B cell (primary cell): ENCODE results near the gene BAHCC1. TPM values are rescaled to one million over a fixed set of nuclear protein-coding genes. Genes with fewer than 3 reads are reported as not detected.

ENCODE experiments used
- ATAC-seq: fragments of 200-7000 bp; cut with Tn5 transposase; one replicate; pipeline ENCODE4 v1.10.0; 2021; ENCODE audit warnings: low read depth, mild to moderate bottlenecking, moderate number of reproducible peaks, moderate library complexity
- CTCF ChIA-PET: fragments of 350-600 bp; sonication (Branson Sonifier 250); formaldehyde crosslinking; loops from one replicate; lab custom pipeline; 2021; ENCODE audit warnings: antibody characterized with exemption, inconsistent platforms; lab: Charles Lee
- POLR2A ChIA-PET: fragments of 350-600 bp; sonication (Branson Sonifier 250); formaldehyde crosslinking; loops from one replicate; lab custom pipeline; 2021; ENCODE audit warnings: antibody characterized with exemption; lab: Charles Lee
- DNase-seq: peaks from one replicate; pipeline ENCODE4 v3.0.0; 2013
- H2AFZ ChIP-seq: 2 replicates; pipeline ENCODE4 v1.6.1; 2012; ENCODE audit warnings: mild to moderate bottlenecking, low read depth, low read length; ENCODE audit not compliant: insufficient read depth, poor library complexity, severe bottlenecking
- H3K27ac ChIP-seq, 2 donors: 1 replicate in 1 of 2; 2 replicates in 1 of 2; pipeline ENCODE4 v1.5.1; 2012 to 2013; ENCODE audit warnings: low read length in 2 of 2, mild to moderate bottlenecking in 2 of 2, moderate library complexity in 1 of 2
- H3K27me3 ChIP-seq, 4 experiments: fragments of 200-600 bp in 1 of 4; sonication (generic) in 1 of 4; replicated peaks in 1 of 4; 1 replicate in 2 of 4; 2 replicates in 2 of 4; pipeline versions ENCODE4 v1.6.1 to v1.7.0; 2013 to 2016; ENCODE audit warnings: low read length in 3 of 4, mild to moderate bottlenecking in 2 of 4, mixed read lengths in 1 of 4, moderate library complexity in 1 of 4; ENCODE audit not compliant: insufficient read depth in 4 of 4, control insufficient read depth in 3 of 4; ENCODE audit errors: control extremely low read depth in 1 of 4
- H3K36me3 ChIP-seq, 2 experiments: replicated peaks in 1 of 2; 1 replicate in 1 of 2; 2 replicates in 1 of 2; pipeline versions ENCODE4 v1.6.1 to v1.7.1; 2013; ENCODE audit warnings: low read length in 1 of 2; ENCODE audit not compliant: insufficient read depth in 2 of 2, control insufficient read depth in 1 of 2; ENCODE audit errors: control extremely low read depth in 1 of 2, extremely low read depth in 1 of 2
- H3K4me1 ChIP-seq, 2 donors: fragments of 200-600 bp in 1 of 2; sonication (generic) in 1 of 2; 1 replicate in 1 of 2; 2 replicates in 1 of 2; pipeline versions ENCODE4 v1.5.1 to v1.6.1; 2013 to 2017; ENCODE audit warnings: low read length in 2 of 2; ENCODE audit not compliant: control insufficient read depth in 2 of 2, insufficient read depth in 2 of 2
- H3K4me2 ChIP-seq: replicated peaks from 2 replicates; pipeline ENCODE3; 2012; ENCODE audit warnings: mild to moderate bottlenecking, low read depth, low read length; ENCODE audit not compliant: poor library complexity, severe bottlenecking
- H3K4me3 ChIP-seq, 5 experiments: fragments of 200-600 bp in 1 of 5; sonication (generic) in 1 of 5; 1 replicate in 3 of 5; 2 replicates in 2 of 5; pipeline versions ENCODE4 v1.5.1 to v1.7.0; 2011 to 2016; ENCODE audit warnings: low read length in 4 of 5, mild to moderate bottlenecking in 4 of 5, low read depth in 2 of 5, control low read depth in 1 of 5, moderate library complexity in 1 of 5; ENCODE audit not compliant: insufficient read depth in 1 of 5; ENCODE audit errors: control extremely low read depth in 1 of 5, extremely low read depth in 1 of 5
- H3K79me2 ChIP-seq: fragments of 200-600 bp; sonication (generic); one replicate; pipeline ENCODE4 v1.6.0; 2016; ENCODE audit warnings: low read length; ENCODE audit not compliant: control insufficient read depth, insufficient read depth
- H3K9ac ChIP-seq: fragments of 200-600 bp; sonication (generic); 2 replicates; pipeline ENCODE4 v1.6.1; 2017; ENCODE audit warnings: mild to moderate bottlenecking, low read length, moderate library complexity
- H3K9me3 ChIP-seq, 3 donors: one replicate each; pipeline versions ENCODE4 v1.6.1 to v1.7.1; 2013; ENCODE audit warnings: low read length in 2 of 3; ENCODE audit not compliant: control insufficient read depth in 2 of 3, insufficient read depth in 1 of 3; ENCODE audit errors: control extremely low read depth in 1 of 3
- H4K20me1 ChIP-seq: 2 replicates; pipeline ENCODE4 v1.6.0; 2012; ENCODE audit warnings: mild to moderate bottlenecking, low read length; ENCODE audit not compliant: insufficient read depth, control insufficient read depth, poor library complexity, severe bottlenecking
- H3K27ac Mint-ChIP-seq: one replicate; pipeline ENCODE4 v1.8.0; 2021; ENCODE audit warnings: mixed read lengths
- H3K27me3 Mint-ChIP-seq: one replicate; pipeline ENCODE4 v1.8.0; 2021; ENCODE audit warnings: mixed read lengths
- H3K4me1 Mint-ChIP-seq: one replicate; pipeline ENCODE4 v1.8.0; 2021; ENCODE audit warnings: mixed read lengths
- H3K4me3 Mint-ChIP-seq: one replicate; pipeline ENCODE4 v1.8.0; 2021; ENCODE audit warnings: mixed read lengths
- H3K9me3 Mint-ChIP-seq: one replicate; pipeline ENCODE4 v1.8.0; 2022; ENCODE audit warnings: mixed read lengths; ENCODE audit not compliant: insufficient read depth
- CTCF ChIP-seq: fragments of 200-600 bp; IDR thresholded peaks from one replicate; pipeline ENCODE4 v1.8.0; 2022; ENCODE audit warnings: antibody characterized with exemption, mild to moderate bottlenecking
- EZH2 ChIP-seq: IDR thresholded peaks from 2 replicates; pipeline ENCODE4 v1.6.1; 2012; ENCODE audit warnings: borderline replicate concordance, low read depth, mild to moderate bottlenecking, moderate library complexity, low read length; ENCODE audit not compliant: insufficient read depth, poor library complexity, severe bottlenecking
- WGBS: methylation state at CpG from one replicate; pipeline ENCODE4 v1.1.5; 2013; ENCODE audit warnings: missing lambda C conversion rate; ENCODE audit not compliant: insufficient coverage; 5-methylcytosine and 5-hydroxymethylcytosine counted together
- intact Hi-C: fragments of 100-400 bp; cut with micrococcal nuclease; formaldehyde crosslinking; loops from one replicate; pipeline ENCODE4 v1.10.0; 2022
- polyA plus RNA-seq: library from polyadenylated mRNA; depleted of rRNA; stranded (reverse); fragments of >200 nt; gene quantifications from 2 replicates; pipeline ENCODE4 v1.2.3, GENCODE V29; 2012
- total RNA-seq, 2 donors: library from RNA; stranded (reverse); fragments of 120-200 nt in 1 of 2; gene quantifications; 1 replicate in 1 of 2; 2 replicates in 1 of 2; pipeline versions ENCODE4 v1.2.3 to v1.2.4, GENCODE V29; 2013 to 2022

Gene BAHCC1
- total and polyA plus RNA-seq, 2 donors (not counting 1 experiment from before 2014, with no cell fraction given): 0.12 to 0.48 TPM

DNA sequence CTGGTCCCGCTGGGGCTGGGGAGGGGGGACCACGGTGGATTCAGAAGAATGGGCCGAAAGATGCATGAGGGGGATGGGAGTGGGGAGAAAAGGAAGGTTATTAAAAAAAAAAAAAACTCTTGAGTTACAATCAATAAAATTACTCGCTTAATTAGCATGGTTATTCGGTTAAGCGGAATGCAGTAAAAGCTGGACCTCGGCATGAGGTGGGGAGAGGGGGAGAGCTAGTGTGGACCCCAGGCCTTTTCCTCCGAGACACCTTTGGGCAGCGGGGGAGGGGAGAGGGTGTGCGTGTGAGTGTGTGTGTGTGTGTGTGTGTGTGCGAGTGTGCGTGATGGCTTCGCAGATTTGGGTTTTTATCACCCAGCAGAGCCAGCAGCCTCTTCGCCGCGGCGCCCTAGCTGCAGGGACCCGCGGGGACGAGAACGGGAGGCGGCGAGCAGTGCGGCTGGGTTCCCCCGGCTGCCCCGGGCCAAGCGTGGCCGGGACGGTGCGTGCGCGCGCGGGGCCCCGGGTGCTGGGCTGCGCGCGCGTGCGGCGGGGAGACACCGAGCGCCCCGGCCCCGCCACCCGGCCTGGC lies 3.7 kb downstream of the BAHCC1 start:
- no peaks in the 10 kb centered on the region for H3K9me3 Mint-ChIP-seq
- H3K27me3 Mint-ChIP-seq: peaks cover 54% of the 10 kb centered on the region
- 0% methylated on average over 21 of the region's 46 CpGs for WGBS
- DNase-seq: peak; percentile 61
- peaks cover 66 to 70% of the 10 kb centered on the region in 2 donors for H3K4me1 ChIP-seq
- peak overlapping the region; percentile 83 for H3K27ac Mint-ChIP-seq
- peak; percentile 29 for TF ChIP-seq EZH2
- TF ChIP-seq CTCF: no peak
- intact Hi-C loops: loop anchor here (5.0 kb wide), 1 partner anchor 1602 kb away; the partner anchor contains the start of gene CBX8
- no peak overlapping the region for H3K27ac ChIP-seq
- peak overlapping the region; percentile 26 for H3K9ac ChIP-seq
- H3K4me3 ChIP-seq: peak overlapping the region in 2 of 5 experiments; percentile 23 to 34
- H3K4me3 Mint-ChIP-seq: peak overlapping the region; percentile 86
- no peaks in the 10 kb centered on the region for H3K36me3 ChIP-seq
- no peak overlapping the region for H2AFZ ChIP-seq
- ATAC-seq: no peak
- ChIA-PET POLR2A (interaction anchor here (0.7 kb wide), 1 partner anchor 1588 kb away, joined by 3 read pairs; no protein-coding TSS in a partner anchor), CTCF (interaction anchor here (2.8 kb wide), 1 partner anchor 86 kb away, joined by 12 read pairs; no protein-coding TSS in a partner anchor)
- peaks cover 0 to 83% (median 57%) of the 10 kb centered on the region in 4 experiments for H3K27me3 ChIP-seq
- H3K4me2 ChIP-seq: peak overlapping the region; percentile 89
- peaks cover 33% of the 10 kb centered on the region for H3K4me1 Mint-ChIP-seq
- peaks cover 41% of the 10 kb centered on the region for H4K20me1 ChIP-seq
- peaks cover 3% of the 10 kb centered on the region for H3K79me2 ChIP-seq
- H3K9me3 ChIP-seq: peaks cover 0 to 51% (median 4%) of the 10 kb centered on the region in 3 donors
